ENCODE measurements around the gene FNDC3B.

DNA sequence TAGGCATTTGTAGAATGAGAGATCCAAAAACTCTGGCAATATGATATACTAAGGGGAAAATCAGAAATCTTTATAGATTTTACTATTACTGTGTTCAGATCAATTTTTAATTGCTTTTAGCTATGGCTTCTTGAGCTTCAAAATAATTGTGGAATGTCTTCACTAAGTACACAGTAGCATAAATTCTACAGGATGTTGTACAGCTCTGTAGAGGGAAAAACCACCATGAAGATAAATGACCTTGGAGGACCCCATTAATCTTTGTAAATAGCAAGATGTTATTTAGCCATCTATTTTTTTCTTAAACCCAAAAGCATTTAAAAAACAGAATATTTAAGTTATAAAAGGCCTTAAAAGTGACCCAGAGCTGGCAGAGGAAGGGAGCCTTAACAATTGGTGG is 43.9 kb upstream of the FNDC3B start:
- TF ChIP-seq, protein P1, sequence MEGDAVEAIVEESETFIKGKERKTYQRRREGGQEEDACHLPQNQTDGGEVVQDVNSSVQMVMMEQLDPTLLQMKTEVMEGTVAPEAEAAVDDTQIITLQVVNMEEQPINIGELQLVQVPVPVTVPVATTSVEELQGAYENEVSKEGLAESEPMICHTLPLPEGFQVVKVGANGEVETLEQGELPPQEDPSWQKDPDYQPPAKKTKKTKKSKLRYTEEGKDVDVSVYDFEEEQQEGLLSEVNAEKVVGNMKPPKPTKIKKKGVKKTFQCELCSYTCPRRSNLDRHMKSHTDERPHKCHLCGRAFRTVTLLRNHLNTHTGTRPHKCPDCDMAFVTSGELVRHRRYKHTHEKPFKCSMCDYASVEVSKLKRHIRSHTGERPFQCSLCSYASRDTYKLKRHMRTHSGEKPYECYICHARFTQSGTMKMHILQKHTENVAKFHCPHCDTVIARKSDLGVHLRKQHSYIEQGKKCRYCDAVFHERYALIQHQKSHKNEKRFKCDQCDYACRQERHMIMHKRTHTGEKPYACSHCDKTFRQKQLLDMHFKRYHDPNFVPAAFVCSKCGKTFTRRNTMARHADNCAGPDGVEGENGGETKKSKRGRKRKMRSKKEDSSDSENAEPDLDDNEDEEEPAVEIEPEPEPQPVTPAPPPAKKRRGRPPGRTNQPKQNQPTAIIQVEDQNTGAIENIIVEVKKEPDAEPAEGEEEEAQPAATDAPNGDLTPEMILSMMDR (conservative IDR thresholded peaks at IDR 0.05; ENCODE audit: low read length): no peak
- no peak for TF ChIP-seq EZH2phosphoT487 (IDR thresholded peaks at IDR 0.05; ENCODE audit: borderline replicate concordance)

All from Loucy (cell line).